HCT116 (cell line): ENCODE results near the gene OPN5. TPM values are rescaled to one million over a fixed set of nuclear protein-coding genes. Genes with fewer than 3 reads are reported as not detected.

Experiments
- ATAC-seq: fragments of 200-7000 bp; cut with Tn5 transposase; 2 replicates; pipeline ENCODE4 v1.9.1; 2020; ENCODE audit warnings: mild to moderate bottlenecking, moderate library complexity
- BruUV-seq: library from RNA; stranded (reverse); fragments of 400-500 nt; replicated peaks from 2 replicates; lab custom pipeline; 2021; lab: Mats Ljungman, UMichigan
- CTCF ChIA-PET: fragments of 300-600 bp; sonication (Branson Sonifier 250); formaldehyde crosslinking; loops from one replicate; lab custom pipeline; 2021; ENCODE audit warnings: antibody characterized with exemption; lab: Charles Lee
- POLR2A ChIA-PET: fragments of 300-600, 350-600 bp; sonication (Branson Sonifier 250); formaldehyde crosslinking; loops from one replicate; lab custom pipeline; 2021; ENCODE audit warnings: antibody characterized with exemption; lab: Charles Lee
- RAD21 ChIA-PET, 2 experiments: fragments of 300-600 bp; sonication (Branson Sonifier 250); formaldehyde crosslinking; loops; one replicate each; lab custom pipeline; 2023; ENCODE audit warnings: low total read pairs in 2 of 2; ENCODE audit not compliant: uncharacterized antibody in 2 of 2, unreplicated experiment in 2 of 2, low non-redundant PET in 1 of 2; lab: Charles Lee
- DNase-seq: peaks from one replicate; pipeline ENCODE4 v3.0.0-alpha.2; 2010; ENCODE audit warnings: low read depth, low spot score
- H2AFZ ChIP-seq: fragments of 200-600 bp; shearing (Covaris generic), sonication (generic); 2 replicates; pipeline ENCODE4 v1.6.1; 2017; ENCODE audit warnings: low read depth, mixed run types, mixed read lengths, antibody characterized with exemption, low read length; ENCODE audit not compliant: poor library complexity, severe bottlenecking
- H3K27ac ChIP-seq: 2 replicates; pipeline ENCODE4 v1.5.1; 2012; ENCODE audit warnings: low read depth, low read length
- H3K27me3 ChIP-seq: fragments of 200-600 bp; sonication (generic); 2 replicates; pipeline ENCODE4 v1.6.1; 2016; ENCODE audit warnings: mixed run types, low read length, mixed read lengths; ENCODE audit not compliant: insufficient read depth
- H3K36me3 ChIP-seq, 2 experiments: fragments of 200-500 bp in 1 of 2; fragments of 200-600 bp in 1 of 2; sonication (Bioruptor generic) in 1 of 2; sonication (generic) in 1 of 2; 2 replicates each; pipeline versions ENCODE4 v1.5.1 to v1.6.1; 2014 to 2016; ENCODE audit warnings: low read length in 2 of 2, inconsistent platforms in 1 of 2, mixed read lengths in 1 of 2, mixed run types in 1 of 2; ENCODE audit not compliant: insufficient read depth in 2 of 2, control insufficient read depth in 1 of 2
- H3K4me1 ChIP-seq, 2 experiments: fragments of 200-600 bp in 1 of 2; sonication (generic) in 1 of 2; 2 replicates each; pipeline versions ENCODE4 v1.5.1 to v1.6.1; 2012 to 2017; ENCODE audit warnings: low read length in 2 of 2, inconsistent platforms in 1 of 2, mild to moderate bottlenecking in 1 of 2, mixed read lengths in 1 of 2, mixed run types in 1 of 2, moderate library complexity in 1 of 2; ENCODE audit not compliant: insufficient read depth in 2 of 2, control insufficient read depth in 1 of 2
- H3K4me2 ChIP-seq: fragments of 200-600 bp; sonication (generic); 2 replicates; pipeline ENCODE4 v1.6.1; 2017; ENCODE audit warnings: mixed run types, low read length, mixed read lengths
- H3K4me3 ChIP-seq, 2 experiments: fragments of 200-600 bp in 1 of 2; sonication (generic) in 1 of 2; replicated peaks in 1 of 2; 2 replicates each; pipeline ENCODE4 v1.5.1; 2011 to 2016; ENCODE audit warnings: low read length in 2 of 2, control low read depth in 1 of 2, low read depth in 1 of 2, mild to moderate bottlenecking in 1 of 2, mixed read lengths in 1 of 2, mixed run types in 1 of 2
- H3K79me2 ChIP-seq: fragments of 200-600 bp; sonication (generic); 2 replicates; pipeline ENCODE4 v1.6.1; 2017; ENCODE audit warnings: mild to moderate bottlenecking, mixed run types, low read length, moderate library complexity, mixed read lengths; ENCODE audit not compliant: insufficient read depth
- H3K9ac ChIP-seq: fragments of 200-600 bp; sonication (generic); 2 replicates; pipeline ENCODE4 v1.6.1; 2016; ENCODE audit warnings: low read length, mixed read lengths
- H3K9me2 ChIP-seq: fragments of 200-600 bp; sonication (generic), shearing (Covaris generic); 2 replicates; pipeline ENCODE4 v1.6.1; 2017; ENCODE audit warnings: mixed run types, mild to moderate bottlenecking, moderate library complexity; ENCODE audit not compliant: insufficient read depth
- H3K9me3 ChIP-seq, 2 experiments: fragments of 200-500 bp in 1 of 2; fragments of 200-600 bp in 1 of 2; sonication (Bioruptor generic) in 1 of 2; sonication (generic) in 1 of 2; 2 replicates each; pipeline ENCODE4 v1.6.1; 2014 to 2017; ENCODE audit warnings: low read length in 2 of 2, mixed read lengths in 2 of 2, inconsistent platforms in 1 of 2, low read depth in 1 of 2, mild to moderate bottlenecking in 1 of 2, mixed run types in 1 of 2, moderate library complexity in 1 of 2; ENCODE audit not compliant: control insufficient read depth in 1 of 2, insufficient read depth in 1 of 2
- H4K20me1 ChIP-seq: fragments of 200-600 bp; sonication (generic), shearing (Covaris generic); 2 replicates; pipeline ENCODE4 v1.6.1; 2017; ENCODE audit warnings: mixed run types, mild to moderate bottlenecking, moderate library complexity; ENCODE audit not compliant: insufficient read depth
- ELF1 ChIP-seq: IDR thresholded peaks from 2 replicates; pipeline ENCODE4 v1.6.1; 2012; ENCODE audit warnings: low read depth, borderline replicate concordance
- EZH2phosphoT487 ChIP-seq: fragments of 200-600 bp; IDR thresholded peaks from 2 replicates; pipeline ENCODE4 v1.6.1; 2018; ENCODE audit warnings: antibody characterized with exemption, borderline replicate concordance
- POLR2A ChIP-seq: IDR thresholded peaks from 2 replicates; pipeline ENCODE4 v1.7.0; 2011; ENCODE audit warnings: borderline replicate concordance; ENCODE audit not compliant: insufficient read depth, insufficient read length; ENCODE audit errors: extremely low read depth
- ZBTB33 ChIP-seq: IDR thresholded peaks from 2 replicates; pipeline ENCODE4 v1.6.1; 2011; ENCODE audit warnings: mild to moderate bottlenecking, low read length, moderate library complexity; ENCODE audit not compliant: insufficient replicate concordance; ENCODE audit errors: extremely low read depth
- intact Hi-C: fragments of 100-400 bp; cut with micrococcal nuclease; formaldehyde crosslinking; loops from 2 replicates; pipeline ENCODE4 v1.10.0; 2022
- total RNA-seq: library from RNA; stranded (reverse); gene quantifications from one replicate; pipeline ENCODE4 v1.2.1, GENCODE V29; 2021; ENCODE audit not compliant: unreplicated experiment
- TF ChIP-seq, protein P1 (sequence below): IDR thresholded peaks from 2 replicates; pipeline ENCODE4 v1.6.1; 2012; ENCODE audit warnings: low read depth

OPN5 gene
- total RNA-seq, 1 experiment from 2014 or later: not detected

GRCh38 chr6:47736083-47736700, 45.6 kb upstream of the OPN5 start:
- no peak for ATAC-seq
- Histone ChIP-seq H3K79me2 (no peaks in the 10 kb centered on the region), H2AFZ (no peak overlapping the region), H3K27me3 (no peaks in the 10 kb centered on the region), H3K9me2 (no peaks in the 10 kb centered on the region), H3K9ac (no peak overlapping the region), H3K27ac (no peak overlapping the region), H3K36me3 (no peaks in the 10 kb centered on the region), H4K20me1 (no peaks in the 10 kb centered on the region), H3K9me3 (no peaks in the 10 kb centered on the region), H3K4me2 (no peak overlapping the region), H3K4me1 (no peaks in the 10 kb centered on the region), H3K4me3 (no peak overlapping the region)
- no peak for DNase-seq
- intact Hi-C loops: no loop called here
- TF ChIP-seq POLR2A: no peak
- no peak for TF ChIP-seq EZH2phosphoT487
- no peak for TF ChIP-seq ELF1
- TF ChIP-seq, protein P1, sequence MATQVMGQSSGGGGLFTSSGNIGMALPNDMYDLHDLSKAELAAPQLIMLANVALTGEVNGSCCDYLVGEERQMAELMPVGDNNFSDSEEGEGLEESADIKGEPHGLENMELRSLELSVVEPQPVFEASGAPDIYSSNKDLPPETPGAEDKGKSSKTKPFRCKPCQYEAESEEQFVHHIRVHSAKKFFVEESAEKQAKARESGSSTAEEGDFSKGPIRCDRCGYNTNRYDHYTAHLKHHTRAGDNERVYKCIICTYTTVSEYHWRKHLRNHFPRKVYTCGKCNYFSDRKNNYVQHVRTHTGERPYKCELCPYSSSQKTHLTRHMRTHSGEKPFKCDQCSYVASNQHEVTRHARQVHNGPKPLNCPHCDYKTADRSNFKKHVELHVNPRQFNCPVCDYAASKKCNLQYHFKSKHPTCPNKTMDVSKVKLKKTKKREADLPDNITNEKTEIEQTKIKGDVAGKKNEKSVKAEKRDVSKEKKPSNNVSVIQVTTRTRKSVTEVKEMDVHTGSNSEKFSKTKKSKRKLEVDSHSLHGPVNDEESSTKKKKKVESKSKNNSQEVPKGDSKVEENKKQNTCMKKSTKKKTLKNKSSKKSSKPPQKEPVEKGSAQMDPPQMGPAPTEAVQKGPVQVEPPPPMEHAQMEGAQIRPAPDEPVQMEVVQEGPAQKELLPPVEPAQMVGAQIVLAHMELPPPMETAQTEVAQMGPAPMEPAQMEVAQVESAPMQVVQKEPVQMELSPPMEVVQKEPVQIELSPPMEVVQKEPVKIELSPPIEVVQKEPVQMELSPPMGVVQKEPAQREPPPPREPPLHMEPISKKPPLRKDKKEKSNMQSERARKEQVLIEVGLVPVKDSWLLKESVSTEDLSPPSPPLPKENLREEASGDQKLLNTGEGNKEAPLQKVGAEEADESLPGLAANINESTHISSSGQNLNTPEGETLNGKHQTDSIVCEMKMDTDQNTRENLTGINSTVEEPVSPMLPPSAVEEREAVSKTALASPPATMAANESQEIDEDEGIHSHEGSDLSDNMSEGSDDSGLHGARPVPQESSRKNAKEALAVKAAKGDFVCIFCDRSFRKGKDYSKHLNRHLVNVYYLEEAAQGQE: no peak
- TF ChIP-seq ZBTB33: no peak
- RAD21 ChIA-PET: no interaction called here
- POLR2A ChIA-PET: no interaction called here
- BruUV-seq: no TSS peak
- CTCF ChIA-PET: no interaction called here
